Endothelial cell of umbilical vein (primary cell): ENCODE data around the gene NR1H3. TPM values are rescaled to one million over a fixed set of nuclear protein-coding genes. Genes with fewer than 3 reads are reported as not detected.

ENCODE experiments used
- BruUV-seq: library from RNA; stranded (reverse); fragments of 400-500 nt; replicated peaks from 2 replicates; lab custom pipeline; 2021; lab: Mats Ljungman, UMichigan
- CTCF ChIA-PET: fragments of 300-600, 350-600 bp; sonication (Branson Sonifier 250); formaldehyde crosslinking; loops from one replicate; lab custom pipeline; 2021; ENCODE audit warnings: antibody characterized with exemption, inconsistent platforms; lab: Charles Lee
- POLR2A ChIA-PET: fragments of 300-600, 350-600 bp; sonication (Branson Sonifier 250); formaldehyde crosslinking; loops from one replicate; lab custom pipeline; 2021; ENCODE audit warnings: antibody characterized with exemption, inconsistent platforms; lab: Charles Lee
- DNase-seq: peaks from one replicate; pipeline ENCODE4 v3.0.0-alpha.2; 2011; ENCODE audit warnings: low read depth, low spot score
- FAIRE-seq: peaks from 2 replicates; lab custom pipeline; 2011; peaks lifted over from hg19 to GRCh38; lab: Jason Lieb, UNC
- H2AFZ ChIP-seq: 2 replicates; pipeline ENCODE4 v1.6.0; 2012; ENCODE audit warnings: low read depth, low read length, control low read depth, inconsistent platforms
- H3K27ac ChIP-seq: 2 replicates; pipeline ENCODE4 v1.5.1; 2011; ENCODE audit warnings: low read depth, mild to moderate bottlenecking, control low read depth, low read length, moderate library complexity; ENCODE audit not compliant: insufficient read depth
- H3K27me3 ChIP-seq, 2 experiments: 2 replicates each; pipeline versions ENCODE4 v1.6.0 to v1.6.1; 2011; ENCODE audit warnings: low read length in 2 of 2, mixed read lengths in 1 of 2; ENCODE audit not compliant: control insufficient read depth in 2 of 2, insufficient read depth in 2 of 2
- H3K36me3 ChIP-seq, 2 experiments: 2 replicates in 1 of 2; 3 replicates in 1 of 2; pipeline ENCODE4 v1.5.1; 2011; ENCODE audit warnings: low read length in 2 of 2, mild to moderate bottlenecking in 1 of 2, moderate library complexity in 1 of 2; ENCODE audit not compliant: control insufficient read depth in 2 of 2, insufficient read depth in 2 of 2; ENCODE audit errors: extremely low read depth in 1 of 2
- H3K4me1 ChIP-seq: 3 replicates; pipeline ENCODE4 v1.5.1; 2011; ENCODE audit warnings: mild to moderate bottlenecking, low read length; ENCODE audit not compliant: control insufficient read depth, insufficient read depth; ENCODE audit errors: extremely low read depth
- H3K4me2 ChIP-seq: 2 replicates; pipeline ENCODE4 v1.6.1; 2011; ENCODE audit warnings: low read length, control low read depth, mixed read lengths; ENCODE audit not compliant: insufficient read depth
- H3K4me3 ChIP-seq, 3 experiments: fragments of 200-600 bp in 1 of 3; sonication (generic), shearing (Covaris generic) in 1 of 3; replicated peaks in 1 of 3; 2 replicates each; pipeline ENCODE4 v1.5.1; 2011 to 2016; ENCODE audit warnings: control low read depth in 3 of 3, low read length in 3 of 3, mild to moderate bottlenecking in 2 of 3, inconsistent platforms in 1 of 3, low read depth in 1 of 3, moderate library complexity in 1 of 3; ENCODE audit not compliant: insufficient read depth in 1 of 3
- H3K79me2 ChIP-seq: 2 replicates; pipeline ENCODE4 v1.6.0; 2012; ENCODE audit warnings: low read length, inconsistent platforms; ENCODE audit not compliant: control insufficient read depth, insufficient read depth
- H3K9ac ChIP-seq: replicated peaks from 2 replicates; pipeline ENCODE3; 2011; ENCODE audit warnings: low read length, control low read depth; ENCODE audit not compliant: insufficient read depth; ENCODE audit errors: extremely low read depth
- H3K9me1 ChIP-seq: replicated peaks from 3 replicates; pipeline ENCODE4 v1.6.0; 2011; ENCODE audit warnings: mild to moderate bottlenecking, low read length; ENCODE audit not compliant: control insufficient read depth, insufficient read depth; ENCODE audit errors: extremely low read depth
- H3K9me3 ChIP-seq: replicated peaks from 2 replicates; pipeline ENCODE4 v1.5.1; 2012; ENCODE audit warnings: low read length, inconsistent platforms; ENCODE audit not compliant: control insufficient read depth, insufficient read depth
- H4K20me1 ChIP-seq: replicated peaks from 2 replicates; pipeline ENCODE3; 2011; ENCODE audit warnings: mild to moderate bottlenecking, low read length; ENCODE audit not compliant: control insufficient read depth, insufficient read depth; ENCODE audit errors: extremely low read depth
- CTCF ChIP-seq, 2 donors: IDR thresholded peaks; 1 replicate in 1 of 2; 2 replicates in 1 of 2; pipeline ENCODE4 v1.5.1; 2011; ENCODE audit warnings: low read length in 2 of 2, mild to moderate bottlenecking in 2 of 2, moderate library complexity in 2 of 2, control low read depth in 1 of 2, inconsistent platforms in 1 of 2, low read depth in 1 of 2; ENCODE audit not compliant: insufficient read depth in 1 of 2; ENCODE audit errors: extremely low read depth in 1 of 2
- EZH2 ChIP-seq: IDR thresholded peaks from 2 replicates; pipeline ENCODE4 v1.6.1; 2012; ENCODE audit warnings: borderline replicate concordance, low read depth, mild to moderate bottlenecking, moderate library complexity, low read length, inconsistent platforms; ENCODE audit not compliant: severe bottlenecking
- FOS ChIP-seq: IDR thresholded peaks from 2 replicates; pipeline ENCODE4 v1.6.1; 2011; ENCODE audit warnings: mild to moderate bottlenecking, low read length, moderate library complexity, borderline replicate concordance; ENCODE audit not compliant: insufficient read depth
- GATA2 ChIP-seq: IDR thresholded peaks from 2 replicates; pipeline ENCODE4 v1.7.0; 2011; ENCODE audit warnings: low read depth, mild to moderate bottlenecking, moderate library complexity, mixed read lengths, low read length; ENCODE audit not compliant: insufficient read length, insufficient read depth
- JUN ChIP-seq: IDR thresholded peaks from 2 replicates; pipeline ENCODE4 v1.6.1; 2011; ENCODE audit warnings: borderline replicate concordance, low read depth; ENCODE audit not compliant: insufficient read length, insufficient read depth
- MAX ChIP-seq: IDR thresholded peaks from 2 replicates; pipeline ENCODE4 v1.6.1; 2011; ENCODE audit not compliant: insufficient read depth, insufficient read length
- MYC ChIP-seq: IDR thresholded peaks from one replicate; pipeline ENCODE4 v1.6.1; 2011; ENCODE audit warnings: mild to moderate bottlenecking, low read depth, low read length
- POLR2A ChIP-seq: IDR thresholded peaks from 2 replicates; pipeline ENCODE4 v1.6.1; 2012; ENCODE audit warnings: low read depth, mild to moderate bottlenecking, control low read depth, low read length
- POLR2AphosphoS5 ChIP-seq: IDR thresholded peaks from 2 replicates; pipeline ENCODE4 v1.6.1; 2012; ENCODE audit warnings: low read depth, mild to moderate bottlenecking, control low read depth, low read length, moderate library complexity; ENCODE audit not compliant: insufficient read depth
- dilution Hi-C: fragments of 300-500 bp; cut with MboI; formaldehyde crosslinking; loops from one replicate; pipeline ENCODE4 v1.15.0; 2019; ENCODE audit warnings: low sequenced_read_pairs; ENCODE audit not compliant: extremely low pct_ligation_motif_present
- intact Hi-C: fragments of 100-400 bp; cut with micrococcal nuclease; formaldehyde crosslinking; loops from one replicate; pipeline ENCODE4 v1.10.0; 2022
- polyA plus RNA-seq, 4 experiments: library from polyadenylated mRNA; depleted of rRNA in 3 of 4; stranded (reverse) in 3 of 4; unstranded in 1 of 4; fragments of >200 nt; gene quantifications; 2 replicates each; pipeline versions ENCODE4 v1.2.1 to v1.2.3, GENCODE V29; 2011 to 2012; ENCODE audit warnings: missing spikeins in 1 of 4
- total RNA-seq: library from RNA; stranded (reverse); gene quantifications from 2 replicates; pipeline ENCODE4 v1.2.3, GENCODE V29; 2021

The NR1H3 gene
- total and polyA plus RNA-seq, 2 donors (not counting 3 experiments of a cell fraction or from before 2014, with no cell fraction given) = 9.8 to 16.3 TPM

GRCh38 chr11:47272706-47273105 is 14.9 kb downstream of the NR1H3 start:
- BruUV-seq = no TSS peak
- TF ChIP-seq FOS (no peak), MAX (no peak), JUN (no peak), POLR2AphosphoS5 (no peak), MYC (no peak), GATA2 (no peak), CTCF (IDR thresholded peaks at IDR 0.05; ENCODE audit: extremely low read depth in 1 of 2, insufficient read depth in 1 of 2, low read depth in 1 of 2, low read length in 2 of 2) (no peak), EZH2 (no peak), POLR2A (no peak)
- no peak overlapping the region for H3K9ac ChIP-seq
- H3K4me1 ChIP-seq = peaks cover 23% of the 10 kb centered on the region
- H3K9me1 ChIP-seq = no peaks in the 10 kb centered on the region
- intact Hi-C loops = no loop called here
- CTCF ChIA-PET = interaction anchor here (0.7 to 4.9 kb wide), 7 partner anchors 8 to 102 kb away, joined by 3 to 24 read pairs (median 4); partner anchors contain the start of gene NR1H3
- POLR2A ChIA-PET = no interaction called here
- H3K27ac ChIP-seq = no peak overlapping the region
- no peaks in the 10 kb centered on the region for H3K9me3 ChIP-seq
- dilution Hi-C loops = no loop called here
- no peaks in the 10 kb centered on the region for H4K20me1 ChIP-seq
- DNase-seq (no peak), FAIRE-seq (peak; percentile 67)
- peaks cover 3 to 24% of the 10 kb centered on the region in 2 experiments for H3K36me3 ChIP-seq
- no peak overlapping the region for H3K4me3 ChIP-seq
- H3K79me2 ChIP-seq = peaks cover 25% of the 10 kb centered on the region
- H3K4me2 ChIP-seq = no peak overlapping the region
- no peak overlapping the region for H2AFZ ChIP-seq
- H3K27me3 ChIP-seq = no peaks in the 10 kb centered on the region
